Progenitor cell of endocrine pancreas (in vitro differentiated cells): Measurements from ENCODE around the gene NOX3. TPM values are rescaled to one million over a fixed set of nuclear protein-coding genes. Genes with fewer than 3 reads are reported as not detected.
"Not testable (repeated sequence)": the region's sequence is repeated elsewhere in the genome, so short reads cannot be mapped to it uniquely, and the experiment has no call there.

Source experiments
- DNase-seq: peaks from one replicate; pipeline ENCODE4 v3.0.0; 2021; ENCODE audit warnings: low spot score; ENCODE audit not compliant: unreplicated experiment
- H3K27ac Mint-ChIP-seq: 2 replicates; pipeline ENCODE4 v1.8.0; 2021; ENCODE audit warnings: mild to moderate bottlenecking, moderate library complexity, mixed read lengths
- H3K27me3 Mint-ChIP-seq: 2 replicates; pipeline ENCODE4 v1.8.0; 2021; ENCODE audit warnings: mixed read lengths
- H3K36me3 Mint-ChIP-seq: 2 replicates; pipeline ENCODE4 v1.8.0; 2022; ENCODE audit warnings: mixed read lengths; ENCODE audit not compliant: insufficient read depth
- H3K4me1 Mint-ChIP-seq: 2 replicates; pipeline ENCODE4 v1.8.0; 2021; ENCODE audit warnings: low read depth, mixed read lengths
- H3K4me3 Mint-ChIP-seq: 2 replicates; pipeline ENCODE4 v1.8.0; 2021; ENCODE audit warnings: low read depth, mild to moderate bottlenecking, moderate library complexity, mixed read lengths
- H3K9me3 Mint-ChIP-seq: 2 replicates; pipeline ENCODE4 v1.8.0; 2021; ENCODE audit warnings: low read depth, mixed read lengths
- total RNA-seq: library from RNA; stranded (reverse); gene quantifications from 2 replicates; pipeline ENCODE4 v1.2.1, GENCODE V29; 2021
- TF ChIP-seq, protein P1 (sequence below): fragments of 200-600 bp; sonication (generic); IDR thresholded peaks from one replicate; pipeline ENCODE4 v1.5.0; 2021; ENCODE audit warnings: antibody characterized with exemption, mild to moderate bottlenecking; ENCODE audit not compliant: unreplicated experiment

NOX3 gene
- total RNA-seq, 1 donor from 2014 or later: not detected

DNA sequence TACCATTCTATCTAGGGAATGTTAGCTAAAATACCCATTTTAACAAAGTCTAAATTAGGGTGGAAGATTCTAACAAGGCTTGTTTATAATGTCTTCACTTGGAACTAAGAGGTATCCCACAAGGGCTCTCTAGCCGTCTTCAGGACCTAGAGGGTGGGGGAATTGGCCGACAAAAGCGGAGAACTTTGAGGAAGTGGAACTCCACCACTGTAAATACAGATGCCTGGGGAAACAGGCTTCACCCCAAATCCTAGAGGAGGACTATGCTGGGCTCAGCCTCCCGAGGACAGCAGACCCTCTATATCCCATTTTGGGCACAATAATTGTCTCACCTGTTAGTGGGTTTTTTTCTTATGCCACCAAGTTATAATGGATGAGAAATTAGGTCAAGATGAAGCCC lies 83.4 kb downstream of the NOX3 start:
- H3K27ac Mint-ChIP-seq: no peak overlapping the region
- H3K4me1 Mint-ChIP-seq: peaks cover 12% of the 10 kb centered on the region
- no peaks in the 10 kb centered on the region for H3K9me3 Mint-ChIP-seq
- H3K4me3 Mint-ChIP-seq: no peak overlapping the region
- no peak for DNase-seq
- peaks cover 11% of the 10 kb centered on the region for H3K27me3 Mint-ChIP-seq
- TF ChIP-seq, protein P1, sequence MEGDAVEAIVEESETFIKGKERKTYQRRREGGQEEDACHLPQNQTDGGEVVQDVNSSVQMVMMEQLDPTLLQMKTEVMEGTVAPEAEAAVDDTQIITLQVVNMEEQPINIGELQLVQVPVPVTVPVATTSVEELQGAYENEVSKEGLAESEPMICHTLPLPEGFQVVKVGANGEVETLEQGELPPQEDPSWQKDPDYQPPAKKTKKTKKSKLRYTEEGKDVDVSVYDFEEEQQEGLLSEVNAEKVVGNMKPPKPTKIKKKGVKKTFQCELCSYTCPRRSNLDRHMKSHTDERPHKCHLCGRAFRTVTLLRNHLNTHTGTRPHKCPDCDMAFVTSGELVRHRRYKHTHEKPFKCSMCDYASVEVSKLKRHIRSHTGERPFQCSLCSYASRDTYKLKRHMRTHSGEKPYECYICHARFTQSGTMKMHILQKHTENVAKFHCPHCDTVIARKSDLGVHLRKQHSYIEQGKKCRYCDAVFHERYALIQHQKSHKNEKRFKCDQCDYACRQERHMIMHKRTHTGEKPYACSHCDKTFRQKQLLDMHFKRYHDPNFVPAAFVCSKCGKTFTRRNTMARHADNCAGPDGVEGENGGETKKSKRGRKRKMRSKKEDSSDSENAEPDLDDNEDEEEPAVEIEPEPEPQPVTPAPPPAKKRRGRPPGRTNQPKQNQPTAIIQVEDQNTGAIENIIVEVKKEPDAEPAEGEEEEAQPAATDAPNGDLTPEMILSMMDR: no peak
- no peaks in the 10 kb centered on the region for H3K36me3 Mint-ChIP-seq

DNA sequence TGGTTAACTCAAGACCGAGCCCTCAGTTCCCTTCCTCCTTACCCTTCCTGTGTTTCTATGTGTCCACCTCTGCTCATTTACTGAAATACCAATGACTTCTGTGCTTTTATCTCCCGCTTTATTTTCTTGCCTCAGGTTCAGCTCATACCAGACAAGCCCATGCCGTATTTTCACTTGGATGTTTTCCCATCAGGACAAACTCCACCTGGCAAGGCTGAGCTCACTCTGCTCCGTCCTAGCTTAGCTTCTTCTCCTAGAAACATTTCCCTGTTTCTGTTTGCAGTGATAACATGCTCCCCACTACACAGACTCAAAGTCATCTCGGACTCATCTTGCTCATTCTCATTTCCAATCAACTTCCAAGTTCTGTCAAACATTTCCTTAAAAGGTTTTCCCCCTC lies 84.4 kb downstream of the NOX3 start:
- H3K36me3 Mint-ChIP-seq: no peaks in the 10 kb centered on the region
- no peak overlapping the region for H3K27ac Mint-ChIP-seq
- no peak overlapping the region for H3K4me3 Mint-ChIP-seq
- TF ChIP-seq, protein P1: no peak
- no peak for DNase-seq
- peaks cover 12% of the 10 kb centered on the region for H3K4me1 Mint-ChIP-seq
- peaks cover 11% of the 10 kb centered on the region for H3K27me3 Mint-ChIP-seq
- H3K9me3 Mint-ChIP-seq: no peaks in the 10 kb centered on the region

DNA sequence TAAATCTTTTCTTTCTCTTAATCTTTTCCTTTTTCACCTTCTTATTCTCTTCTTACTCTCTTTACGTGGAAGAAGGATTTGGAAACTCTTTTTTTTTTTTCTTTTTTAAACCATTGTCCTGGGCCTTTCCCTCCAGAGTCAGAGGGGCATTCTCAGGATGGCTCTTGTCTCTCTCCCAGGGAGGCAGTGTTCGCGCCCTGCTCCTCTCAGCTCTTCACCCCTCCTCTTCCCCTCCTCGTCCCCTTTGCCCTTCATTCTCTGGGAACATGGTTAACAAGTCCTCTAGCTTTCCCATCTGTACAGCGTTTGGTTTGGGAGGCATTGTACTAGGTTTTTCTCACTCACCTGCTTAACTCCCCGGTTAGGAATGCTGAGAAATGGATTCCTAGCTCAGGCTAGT lies 89.3 kb downstream of the NOX3 start:
- no peak for DNase-seq
- TF ChIP-seq, protein P1: no peak
- H3K27me3 Mint-ChIP-seq: peaks cover 6% of the 10 kb centered on the region
- H3K36me3 Mint-ChIP-seq: no peaks in the 10 kb centered on the region
- H3K4me3 Mint-ChIP-seq: no peak overlapping the region
- H3K9me3 Mint-ChIP-seq: peaks cover under 1% of the 10 kb centered on the region
- H3K4me1 Mint-ChIP-seq: no peaks in the 10 kb centered on the region
- H3K27ac Mint-ChIP-seq: no peak overlapping the region

DNA sequence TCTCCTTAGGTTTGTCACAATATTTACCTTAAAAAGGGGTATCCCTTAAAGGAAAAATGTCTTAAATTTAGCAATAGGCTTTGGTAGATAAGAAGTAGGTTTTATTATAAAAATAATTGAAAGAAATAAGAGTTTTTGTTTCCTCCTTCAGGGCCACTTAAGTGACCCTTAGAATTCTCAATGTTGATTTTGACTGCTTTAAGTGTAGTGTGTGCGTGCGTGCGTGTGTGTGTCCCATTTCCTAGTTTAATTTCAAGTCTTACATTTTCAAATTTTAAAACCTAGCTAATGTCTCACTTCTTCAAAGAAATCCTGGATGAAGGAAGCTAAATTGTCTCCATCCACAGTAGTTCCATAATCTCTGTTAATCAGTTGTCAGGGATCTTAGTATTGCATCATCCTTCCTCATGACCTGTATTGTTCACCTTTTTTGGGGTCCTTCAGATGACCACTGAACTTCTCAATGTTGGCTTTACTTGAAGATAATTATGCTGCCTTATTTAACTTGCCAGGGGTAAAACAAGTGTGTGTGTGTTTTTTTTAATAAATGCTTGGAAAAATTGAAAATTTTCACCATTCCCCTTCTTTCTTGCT lies 90.7 kb downstream of the NOX3 start:
- Mint-ChIP-seq H3K36me3 (no peaks in the 10 kb centered on the region), H3K4me1 (no peaks in the 10 kb centered on the region), H3K27me3 (no peaks in the 10 kb centered on the region), H3K27ac (no peak overlapping the region), H3K4me3 (no peak overlapping the region), H3K9me3 (peaks cover 10% of the 10 kb centered on the region)
- TF ChIP-seq, protein P1: no peak
- DNase-seq: no peak

DNA sequence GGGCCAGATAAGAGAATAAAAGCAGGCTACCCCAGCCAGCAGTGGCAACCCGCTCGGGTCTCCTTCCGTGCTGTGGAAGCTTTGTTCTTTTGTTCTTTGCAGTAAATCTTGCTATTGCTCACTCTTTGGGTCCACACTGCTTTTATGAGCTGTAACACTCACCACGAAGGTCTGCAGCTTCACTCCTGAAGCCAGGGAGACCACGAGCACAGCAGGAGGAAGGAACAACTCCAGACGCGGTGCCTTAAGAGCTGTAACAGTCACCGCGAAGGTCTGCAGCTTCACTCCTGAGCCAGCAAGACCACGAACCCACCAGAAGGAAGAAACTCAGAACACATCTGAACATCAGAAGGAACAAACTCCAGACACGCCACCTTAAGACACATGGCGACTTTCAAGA lies 91.6 kb downstream of the NOX3 start:
- DNase-seq, H3K27me3 Mint-ChIP-seq, H3K4me1 Mint-ChIP-seq, H3K4me3 Mint-ChIP-seq, H3K27ac Mint-ChIP-seq, H3K36me3 Mint-ChIP-seq: not testable (repeated sequence)
- peaks cover 14% of the 10 kb centered on the region for H3K9me3 Mint-ChIP-seq

DNA sequence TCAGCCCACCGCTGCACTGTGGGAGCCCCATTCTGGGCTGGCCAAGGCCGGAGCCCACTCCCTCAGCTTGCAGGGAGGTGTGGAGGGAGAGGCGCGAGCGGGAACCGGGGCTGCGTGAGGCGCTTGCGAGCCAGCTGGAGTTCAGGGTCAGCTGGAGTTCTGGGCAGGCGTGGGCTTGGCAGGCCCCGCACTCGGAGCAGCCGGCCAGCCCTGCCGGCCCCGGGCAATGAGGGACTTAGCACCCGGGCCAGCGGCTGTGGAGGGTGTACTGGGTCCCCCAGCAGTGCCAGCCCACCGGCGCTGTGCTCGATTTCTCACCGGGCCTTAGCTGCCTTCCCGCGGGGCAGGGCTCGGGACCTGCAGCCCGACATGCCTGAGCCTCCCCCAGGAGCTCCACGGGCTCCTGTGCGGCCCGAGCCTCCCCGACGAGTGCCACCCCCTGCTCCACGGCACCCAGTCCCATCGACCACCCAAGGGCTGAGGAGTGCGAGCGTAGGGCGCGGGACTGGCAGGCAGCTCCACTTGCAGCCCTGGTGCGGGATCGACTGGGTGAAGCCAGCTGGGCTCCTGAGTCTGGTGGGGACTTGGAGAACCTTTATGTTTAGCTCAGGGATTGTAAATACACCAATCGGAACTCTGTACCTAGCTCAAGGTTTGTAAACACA lies 92.5 kb downstream of the NOX3 start:
- not testable (repeated sequence) for DNase-seq, H3K4me1 Mint-ChIP-seq, H3K4me3 Mint-ChIP-seq, H3K36me3 Mint-ChIP-seq, H3K27ac Mint-ChIP-seq, H3K27me3 Mint-ChIP-seq
- H3K9me3 Mint-ChIP-seq: peaks cover 15% of the 10 kb centered on the region
